ENCODE results near the gene OR6J1.

DNA sequence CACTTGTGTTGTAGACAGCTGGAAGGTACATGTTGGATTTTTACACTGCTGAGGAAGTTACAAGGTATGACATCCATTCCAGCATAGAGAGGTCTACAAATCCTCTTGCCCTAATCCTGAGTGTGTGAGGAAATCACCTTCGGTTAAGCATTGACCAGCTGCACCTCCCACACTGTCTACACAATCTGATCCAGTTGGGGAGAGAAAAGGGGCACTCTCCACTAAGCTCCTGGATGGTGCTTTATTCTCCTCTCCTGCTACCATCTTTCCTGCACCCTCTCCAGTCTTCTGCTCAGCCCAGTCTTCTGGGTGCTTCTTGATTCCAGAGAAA, at the start of gene OR6J1:
- TF ChIP-seq EZH2 (IDR thresholded peaks at IDR 0.05; ENCODE audit: insufficient read depth, poor library complexity, severe bottlenecking) (no peak), EZH2phosphoT487 (IDR thresholded peaks at IDR 0.05; ENCODE audit: insufficient read depth, low read depth) (no peak)
